D721Med (cell line): ENCODE results near the gene DLGAP4.

Experiments used
- DNase-seq: peaks from one replicate; pipeline ENCODE4 v3.0.0; 2011; ENCODE audit warnings: low spot score; ENCODE audit not compliant: insufficient read length
- FAIRE-seq: peaks from 2 replicates; lab custom pipeline; 2011; peaks lifted over from hg19 to GRCh38; lab: Jason Lieb, UNC
- CTCF ChIP-seq: IDR thresholded peaks from 2 replicates; pipeline ENCODE4 v1.5.1; 2012; ENCODE audit warnings: mild to moderate bottlenecking, control low read depth; ENCODE audit not compliant: insufficient read depth; ENCODE audit errors: missing control alignments

Gene DLGAP4

GRCh38 chr20:36404435-36404978, 98.4 kb downstream of the DLGAP4 start:
- DNase-seq = no peak
- FAIRE-seq = no peak
- no peak for TF ChIP-seq CTCF

GRCh38 chr20:36405255-36405654, 99.1 kb downstream of the DLGAP4 start:
- no peak for DNase-seq
- TF ChIP-seq CTCF = no peak
- no peak for FAIRE-seq

GRCh38 chr20:36407199-36407733, 101.1 kb downstream of the DLGAP4 start:
- DNase-seq = no peak
- FAIRE-seq = no peak
- no peak for TF ChIP-seq CTCF

- no peak for TF ChIP-seq CTCF
- FAIRE-seq (no peak), DNase-seq (no peak)
Measured at GRCh38 chr20:36408219-36408618, 102.1 kb downstream of the DLGAP4 start.

- DNase-seq (no peak), FAIRE-seq (no peak)
- TF ChIP-seq CTCF = no peak
Measured at GRCh38 chr20:36411861-36412454, 105.8 kb downstream of the DLGAP4 start.

- DNase-seq = no peak
- no peak for FAIRE-seq
- TF ChIP-seq CTCF = no peak
Measured at GRCh38 chr20:36415475-36416002, 109.4 kb downstream of the DLGAP4 start.

- no peak for FAIRE-seq
- DNase-seq = no peak
Measured at GRCh38 chr20:36418711-36419110, 112.6 kb downstream of the DLGAP4 start.

More at GRCh38 chr20:36418711-36419110, 112.6 kb downstream of the DLGAP4 start:
- TF ChIP-seq CTCF = no peak
